H54 (cell line): ENCODE measurements around the gene IFI44L.
A peak's percentile ranks its signal among the peaks of the same experiment; 100 is the strongest.

Experiments used
- DNase-seq: peaks from one replicate; pipeline ENCODE4 v3.0.0; 2011; ENCODE audit warnings: low spot score, mixed read lengths; ENCODE audit not compliant: insufficient read length
- FAIRE-seq: peaks from 3 replicates; lab custom pipeline; 2011; peaks lifted over from hg19 to GRCh38; lab: Jason Lieb, UNC
- POLR2A ChIP-seq: IDR thresholded peaks from 2 replicates; pipeline ENCODE4 v1.6.1; 2011; ENCODE audit warnings: low read depth, mild to moderate bottlenecking, low read length

Gene IFI44L

GRCh38 chr1:78658901-78659300 lies 38.7 kb downstream of the IFI44L start:
- DNase-seq, result no peak
- no peak for TF ChIP-seq POLR2A
- no peak for FAIRE-seq

- FAIRE-seq, result no peak
- TF ChIP-seq POLR2A, result no peak
Measured at GRCh38 chr1:78663923-78664322, 43.7 kb downstream of the IFI44L start.

GRCh38 chr1:78664763-78665162 lies 44.5 kb downstream of the IFI44L start:
- peak; percentile 23 for FAIRE-seq
- no peak for DNase-seq
- TF ChIP-seq POLR2A, result no peak

More at GRCh38 chr1:78663923-78664322, 43.7 kb downstream of the IFI44L start:
- DNase-seq, result no peak

- TF ChIP-seq POLR2A, result no peak
- DNase-seq, result no peak
- FAIRE-seq, result no peak
Measured at GRCh38 chr1:78665809-78666208, 45.6 kb downstream of the IFI44L start.

- TF ChIP-seq POLR2A, result no peak
- DNase-seq (no peak), FAIRE-seq (no peak)
Measured at GRCh38 chr1:78667939-78668338, 47.7 kb downstream of the IFI44L start.

GRCh38 chr1:78668427-78668826 lies 48.2 kb downstream of the IFI44L start:
- FAIRE-seq, result no peak

GRCh38 chr1:78672428-78672827 lies 52.2 kb downstream of the IFI44L start:
- TF ChIP-seq POLR2A, result no peak
- DNase-seq (no peak), FAIRE-seq (no peak)

More at GRCh38 chr1:78668427-78668826, 48.2 kb downstream of the IFI44L start:
- DNase-seq, result no peak
- TF ChIP-seq POLR2A, result no peak

- no peak for TF ChIP-seq POLR2A
- DNase-seq (no peak), FAIRE-seq (no peak)
Measured at GRCh38 chr1:78673120-78673519, 52.9 kb downstream of the IFI44L start.

GRCh38 chr1:78676347-78676982 lies 56.2 kb downstream of the IFI44L start:
- no peak for TF ChIP-seq POLR2A
- no peak for DNase-seq
- FAIRE-seq, result peak; percentile 11

- FAIRE-seq (no peak), DNase-seq (no peak)
- no peak for TF ChIP-seq POLR2A
Measured at GRCh38 chr1:78676993-78677392, 56.7 kb downstream of the IFI44L start.

GRCh38 chr1:78677788-78678187 lies 57.5 kb downstream of the IFI44L start:
- TF ChIP-seq POLR2A, result no peak
- DNase-seq (no peak), FAIRE-seq (no peak)

GRCh38 chr1:78678324-78678723 lies 58.1 kb downstream of the IFI44L start:
- DNase-seq (no peak), FAIRE-seq (no peak)
- TF ChIP-seq POLR2A, result no peak

GRCh38 chr1:78681265-78681664 lies 61.0 kb downstream of the IFI44L start:
- DNase-seq (no peak), FAIRE-seq (no peak)
- no peak for TF ChIP-seq POLR2A

- FAIRE-seq, result no peak
- no peak for DNase-seq
- TF ChIP-seq POLR2A, result no peak
Measured at GRCh38 chr1:78682496-78682895, 62.2 kb downstream of the IFI44L start.

GRCh38 chr1:78683079-78683478 lies 62.8 kb downstream of the IFI44L start:
- no peak for FAIRE-seq
- no peak for DNase-seq

GRCh38 chr1:78687315-78687714 lies 67.1 kb downstream of the IFI44L start:
- FAIRE-seq (no peak), DNase-seq (no peak)
- no peak for TF ChIP-seq POLR2A

More at GRCh38 chr1:78683079-78683478, 62.8 kb downstream of the IFI44L start:
- no peak for TF ChIP-seq POLR2A
